Gastroesophageal sphincter (tissue), 3 donors: ENCODE results near the gene VPS37C.

Experiments used
- EP300 ChIP-seq: sonication (generic); formaldehyde crosslinking; IDR thresholded peaks from one replicate; pipeline ENCODE4 v1.6.1; 2017; ENCODE audit warnings: antibody characterized with exemption, mild to moderate bottlenecking
- POLR2A ChIP-seq, 2 donors: fragments of 450-650 bp; IDR thresholded peaks; one replicate each; pipeline ENCODE4 v1.6.1; 2017; ENCODE audit warnings: antibody characterized with exemption in 2 of 2, mild to moderate bottlenecking in 2 of 2, moderate library complexity in 1 of 2
- POLR2AphosphoS5 ChIP-seq: sonication (generic); formaldehyde crosslinking; IDR thresholded peaks from one replicate; pipeline ENCODE4 v1.6.1; 2017; ENCODE audit warnings: antibody characterized with exemption
- TF ChIP-seq, protein P1 (sequence below), 4 experiments: fragments of 200-600 bp in 2 of 4; fragments of 450-650 bp in 2 of 4; sonication (generic) in 1 of 4; IDR thresholded peaks; one replicate each; pipeline ENCODE4 v1.5.1; 2017 to 2019; ENCODE audit warnings: antibody characterized with exemption in 4 of 4, mild to moderate bottlenecking in 2 of 4, moderate library complexity in 2 of 4

DNA sequence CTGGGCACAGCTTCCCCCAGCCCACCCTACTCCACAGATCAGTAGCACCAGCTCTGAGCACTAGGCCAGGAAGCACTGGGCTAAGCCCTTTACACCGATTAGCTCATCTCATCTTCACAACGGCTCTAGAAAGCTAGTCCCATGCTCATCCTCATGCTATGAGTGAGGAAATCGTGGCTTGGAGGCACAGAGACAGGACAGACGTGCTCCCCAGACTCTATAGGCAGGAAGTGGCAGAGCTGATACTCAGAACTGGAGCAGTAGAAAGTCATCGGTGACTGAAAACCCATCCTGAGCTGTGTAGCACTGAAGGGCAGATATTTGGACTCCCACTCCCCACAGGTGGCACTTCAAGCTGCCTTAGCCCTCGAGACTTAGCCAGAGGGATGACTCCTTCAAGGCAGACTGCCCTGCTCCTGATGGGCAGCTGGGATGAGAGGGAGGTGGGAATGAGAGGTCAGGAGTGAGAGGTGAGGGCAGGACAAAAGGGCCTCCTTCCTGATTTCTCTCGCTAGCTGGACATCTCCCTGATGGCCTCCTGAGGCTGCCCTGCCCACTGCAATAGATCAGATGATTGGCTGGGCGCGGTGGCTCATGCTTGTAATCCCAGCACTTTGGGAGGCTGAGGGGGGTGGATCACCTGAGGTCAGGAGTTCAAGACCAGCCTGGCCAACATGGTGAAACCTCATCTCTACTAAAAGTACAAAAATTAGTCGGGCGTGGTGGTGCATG lies 49.3 kb downstream of the VPS37C start:
- no peak for TF ChIP-seq EP300
- TF ChIP-seq, protein P1, sequence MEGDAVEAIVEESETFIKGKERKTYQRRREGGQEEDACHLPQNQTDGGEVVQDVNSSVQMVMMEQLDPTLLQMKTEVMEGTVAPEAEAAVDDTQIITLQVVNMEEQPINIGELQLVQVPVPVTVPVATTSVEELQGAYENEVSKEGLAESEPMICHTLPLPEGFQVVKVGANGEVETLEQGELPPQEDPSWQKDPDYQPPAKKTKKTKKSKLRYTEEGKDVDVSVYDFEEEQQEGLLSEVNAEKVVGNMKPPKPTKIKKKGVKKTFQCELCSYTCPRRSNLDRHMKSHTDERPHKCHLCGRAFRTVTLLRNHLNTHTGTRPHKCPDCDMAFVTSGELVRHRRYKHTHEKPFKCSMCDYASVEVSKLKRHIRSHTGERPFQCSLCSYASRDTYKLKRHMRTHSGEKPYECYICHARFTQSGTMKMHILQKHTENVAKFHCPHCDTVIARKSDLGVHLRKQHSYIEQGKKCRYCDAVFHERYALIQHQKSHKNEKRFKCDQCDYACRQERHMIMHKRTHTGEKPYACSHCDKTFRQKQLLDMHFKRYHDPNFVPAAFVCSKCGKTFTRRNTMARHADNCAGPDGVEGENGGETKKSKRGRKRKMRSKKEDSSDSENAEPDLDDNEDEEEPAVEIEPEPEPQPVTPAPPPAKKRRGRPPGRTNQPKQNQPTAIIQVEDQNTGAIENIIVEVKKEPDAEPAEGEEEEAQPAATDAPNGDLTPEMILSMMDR (IDR thresholded peaks at IDR 0.05): no peak
- no peak for TF ChIP-seq POLR2A (IDR thresholded peaks at IDR 0.05)
- TF ChIP-seq POLR2AphosphoS5: no peak
